ENCODE data around the gene SNX1.
"Not testable (repeated sequence)": the region's sequence is repeated elsewhere in the genome, so short reads cannot be mapped to it uniquely, and the experiment has no call there.

The SNX1 gene
- total RNA-seq, result 54.1 to 84.4 (median 61.1) reads per million in 3 donors

- Histone ChIP-seq H3K4me1 (ENCODE audit: control insufficient read depth, insufficient read depth, low read length, poor library complexity, severe bottlenecking) (peaks cover 36% of the 10 kb centered on the region), H3K36me3 (ENCODE audit: control insufficient read depth, insufficient read depth, low read length) (no peaks in the 10 kb centered on the region), H3K9me3 (ENCODE audit: control insufficient read depth, low read length) (no peaks in the 10 kb centered on the region), H3K27ac (ENCODE audit: insufficient read depth, low read length, poor library complexity, severe bottlenecking) (peak within 1 kb of the TSS; percentile 85), H3K27me3 (replicated peaks; ENCODE audit: control insufficient read depth, insufficient read depth, low read length, poor library complexity, severe bottlenecking) (no peaks in the 10 kb centered on the region), H3K4me3 (ENCODE audit: insufficient read depth, low read depth, low read length, poor library complexity, severe bottlenecking) (peak within 1 kb of the TSS; percentile 93)
- peak; percentile 88 to 96 (median 94) for DNase-seq
Observed at GRCh38 chr15:64095795-64096667, at the start of gene SNX1. Gene SNX1 (plus strand): TSS chr15:64095982. CDS start chr15:64096014, 32 bp downstream.

GRCh38 chr15:64046421-64047153 lies 49.2 kb upstream of the SNX1 start, which contains the start of gene DAPK2:
Gene DAPK2 (minus strand): TSS chr15:64046485. CDS start chr15:64040261, 6,224 bp downstream.
- Histone ChIP-seq H3K9me3 (ENCODE audit: control insufficient read depth, low read length) (no peaks in the 10 kb centered on the region), H3K4me1 (ENCODE audit: control insufficient read depth, insufficient read depth, low read length, poor library complexity, severe bottlenecking) (peaks cover 6% of the 10 kb centered on the region), H3K27ac (ENCODE audit: insufficient read depth, low read length, poor library complexity, severe bottlenecking) (no peak within 1 kb of the TSS), H3K4me3 (ENCODE audit: insufficient read depth, low read depth, low read length, poor library complexity, severe bottlenecking) (peak within 1 kb of the TSS; percentile 50), H3K36me3 (ENCODE audit: control insufficient read depth, insufficient read depth, low read length) (no peaks in the 10 kb centered on the region), H3K27me3 (replicated peaks; ENCODE audit: control insufficient read depth, insufficient read depth, low read length, poor library complexity, severe bottlenecking) (no peaks in the 10 kb centered on the region)
- DNase-seq, result peak; percentile 46 to 51 (median 47)

GRCh38 chr15:64048781-64049460 lies 46.9 kb upstream of the SNX1 start:
- Histone ChIP-seq H3K9me3 (ENCODE audit: control insufficient read depth, low read length) (no peaks in the 10 kb centered on the region), H3K27me3 (replicated peaks; ENCODE audit: control insufficient read depth, insufficient read depth, low read length, poor library complexity, severe bottlenecking) (no peaks in the 10 kb centered on the region), H3K36me3 (ENCODE audit: control insufficient read depth, insufficient read depth, low read length) (no peaks in the 10 kb centered on the region), H3K4me1 (ENCODE audit: control insufficient read depth, insufficient read depth, low read length, poor library complexity, severe bottlenecking) (peaks cover 6% of the 10 kb centered on the region), H3K27ac (ENCODE audit: insufficient read depth, low read length, poor library complexity, severe bottlenecking) (no peak overlapping the region), H3K4me3 (ENCODE audit: insufficient read depth, low read depth, low read length, poor library complexity, severe bottlenecking) (no peak overlapping the region)
- no peak for DNase-seq

- Histone ChIP-seq H3K36me3 (ENCODE audit: control insufficient read depth, insufficient read depth, low read length) (no peaks in the 10 kb centered on the region), H3K4me1 (ENCODE audit: control insufficient read depth, insufficient read depth, low read length, poor library complexity, severe bottlenecking) (peaks cover 6% of the 10 kb centered on the region), H3K27me3 (replicated peaks; ENCODE audit: control insufficient read depth, insufficient read depth, low read length, poor library complexity, severe bottlenecking) (no peaks in the 10 kb centered on the region), H3K4me3 (ENCODE audit: insufficient read depth, low read depth, low read length, poor library complexity, severe bottlenecking) (no peak overlapping the region), H3K9me3 (ENCODE audit: control insufficient read depth, low read length) (no peaks in the 10 kb centered on the region), H3K27ac (ENCODE audit: insufficient read depth, low read length, poor library complexity, severe bottlenecking) (no peak overlapping the region)
- DNase-seq, result no peak
Observed at GRCh38 chr15:64050281-64051092, 45.3 kb upstream of the SNX1 start.

GRCh38 chr15:64051093-64051402 lies 44.7 kb upstream of the SNX1 start:
- Histone ChIP-seq H3K4me1 (ENCODE audit: control insufficient read depth, insufficient read depth, low read length, poor library complexity, severe bottlenecking) (peaks cover 6% of the 10 kb centered on the region), H3K36me3 (ENCODE audit: control insufficient read depth, insufficient read depth, low read length) (no peaks in the 10 kb centered on the region), H3K27ac (ENCODE audit: insufficient read depth, low read length, poor library complexity, severe bottlenecking) (no peak overlapping the region), H3K9me3 (ENCODE audit: control insufficient read depth, low read length) (no peaks in the 10 kb centered on the region), H3K4me3 (ENCODE audit: insufficient read depth, low read depth, low read length, poor library complexity, severe bottlenecking) (no peak overlapping the region), H3K27me3 (replicated peaks; ENCODE audit: control insufficient read depth, insufficient read depth, low read length, poor library complexity, severe bottlenecking) (no peaks in the 10 kb centered on the region)
- DNase-seq, result no peak

GRCh38 chr15:64051407-64052259 lies 44.1 kb upstream of the SNX1 start:
- Histone ChIP-seq H3K27ac (ENCODE audit: insufficient read depth, low read length, poor library complexity, severe bottlenecking) (no peak overlapping the region), H3K4me1 (ENCODE audit: control insufficient read depth, insufficient read depth, low read length, poor library complexity, severe bottlenecking) (peaks cover 4% of the 10 kb centered on the region), H3K4me3 (ENCODE audit: insufficient read depth, low read depth, low read length, poor library complexity, severe bottlenecking) (no peak overlapping the region), H3K36me3 (ENCODE audit: control insufficient read depth, insufficient read depth, low read length) (no peaks in the 10 kb centered on the region), H3K9me3 (ENCODE audit: control insufficient read depth, low read length) (no peaks in the 10 kb centered on the region), H3K27me3 (replicated peaks; ENCODE audit: control insufficient read depth, insufficient read depth, low read length, poor library complexity, severe bottlenecking) (no peaks in the 10 kb centered on the region)
- DNase-seq, result no peak

GRCh38 chr15:64052925-64053491 lies 42.8 kb upstream of the SNX1 start:
- Histone ChIP-seq H3K27ac (ENCODE audit: insufficient read depth, low read length, poor library complexity, severe bottlenecking) (no peak overlapping the region), H3K4me1 (ENCODE audit: control insufficient read depth, insufficient read depth, low read length, poor library complexity, severe bottlenecking) (no peaks in the 10 kb centered on the region), H3K9me3 (ENCODE audit: control insufficient read depth, low read length) (no peaks in the 10 kb centered on the region), H3K36me3 (ENCODE audit: control insufficient read depth, insufficient read depth, low read length) (no peaks in the 10 kb centered on the region), H3K27me3 (replicated peaks; ENCODE audit: control insufficient read depth, insufficient read depth, low read length, poor library complexity, severe bottlenecking) (no peaks in the 10 kb centered on the region), H3K4me3 (ENCODE audit: insufficient read depth, low read depth, low read length, poor library complexity, severe bottlenecking) (no peak overlapping the region)
- no peak for DNase-seq

GRCh38 chr15:64053674-64054073 lies 42.1 kb upstream of the SNX1 start:
- H3K4me3 ChIP-seq (ENCODE audit: insufficient read depth, low read depth, low read length, poor library complexity, severe bottlenecking); H3K27ac ChIP-seq (ENCODE audit: insufficient read depth, low read length, poor library complexity, severe bottlenecking); H3K36me3 ChIP-seq (ENCODE audit: control insufficient read depth, insufficient read depth, low read length); H3K27me3 ChIP-seq (replicated peaks; ENCODE audit: control insufficient read depth, insufficient read depth, low read length, poor library complexity, severe bottlenecking); H3K9me3 ChIP-seq (ENCODE audit: control insufficient read depth, low read length); H3K4me1 ChIP-seq (ENCODE audit: control insufficient read depth, insufficient read depth, low read length, poor library complexity, severe bottlenecking); DNase-seq: not testable (repeated sequence)

Data from effector memory CD4-positive, alpha-beta T cell (primary cell).